ENCODE results near the gene CCDC178.

CCDC178 gene

GRCh38 chr18:32920796-32921787 lies 519.4 kb downstream of the CCDC178 start:
- H3K9me3 ChIP-seq (ENCODE audit: control insufficient read depth, low read length): no peaks in the 10 kb centered on the region
- peak overlapping the region; percentile 73 for H3K27ac ChIP-seq (ENCODE audit: low read depth, low read length, severe bottlenecking)
- H3K36me3 ChIP-seq (ENCODE audit: control insufficient read depth, insufficient read depth, low read length): no peaks in the 10 kb centered on the region
- peaks cover 15% of the 10 kb centered on the region for H3K4me1 ChIP-seq (ENCODE audit: control insufficient read depth, insufficient read depth, low read length, poor library complexity, severe bottlenecking)
- 83 to 90% methylated on average over 2 to 3 of the region's 8 CpGs for WGBS, 2 experiments (ENCODE audit: insufficient coverage in 2 of 2)
- H3K4me3 ChIP-seq (ENCODE audit: extremely low read depth, insufficient read depth, low read length, poor library complexity, severe bottlenecking): no peak overlapping the region

GRCh38 chr18:32919799-32920198 lies 520.7 kb downstream of the CCDC178 start:
- no peaks in the 10 kb centered on the region for H3K9me3 ChIP-seq (ENCODE audit: control insufficient read depth, low read length)
- H3K36me3 ChIP-seq (ENCODE audit: control insufficient read depth, insufficient read depth, low read length): no peaks in the 10 kb centered on the region
- WGBS, 2 experiments (ENCODE audit: insufficient coverage in 2 of 2): 13 to 20% methylated on average over 2 of the region's 2 CpGs
- H3K4me1 ChIP-seq (ENCODE audit: control insufficient read depth, insufficient read depth, low read length, poor library complexity, severe bottlenecking): peaks cover 15% of the 10 kb centered on the region
- H3K27ac ChIP-seq (ENCODE audit: low read depth, low read length, severe bottlenecking): no peak overlapping the region
- no peak overlapping the region for H3K4me3 ChIP-seq (ENCODE audit: extremely low read depth, insufficient read depth, low read length, poor library complexity, severe bottlenecking)

GRCh38 chr18:32918692-32919250 lies 521.8 kb downstream of the CCDC178 start:
- Histone ChIP-seq H3K4me3 (ENCODE audit: extremely low read depth, insufficient read depth, low read length, poor library complexity, severe bottlenecking) (no peak overlapping the region), H3K4me1 (ENCODE audit: control insufficient read depth, insufficient read depth, low read length, poor library complexity, severe bottlenecking) (peaks cover 15% of the 10 kb centered on the region), H3K27ac (ENCODE audit: low read depth, low read length, severe bottlenecking) (no peak overlapping the region), H3K9me3 (ENCODE audit: control insufficient read depth, low read length) (no peaks in the 10 kb centered on the region), H3K36me3 (ENCODE audit: control insufficient read depth, insufficient read depth, low read length) (no peaks in the 10 kb centered on the region)
- WGBS, 2 experiments (ENCODE audit: insufficient coverage in 2 of 2): 84 to 97% methylated on average over 5 of the region's 5 CpGs

- WGBS, 2 experiments (ENCODE audit: insufficient coverage in 2 of 2): no CpG with 5 or more reads among the region's 1 CpG
- Histone ChIP-seq H3K36me3 (ENCODE audit: control insufficient read depth, insufficient read depth, low read length) (no peaks in the 10 kb centered on the region), H3K4me3 (ENCODE audit: extremely low read depth, insufficient read depth, low read length, poor library complexity, severe bottlenecking) (no peak overlapping the region), H3K9me3 (ENCODE audit: control insufficient read depth, low read length) (no peaks in the 10 kb centered on the region), H3K27ac (ENCODE audit: low read depth, low read length, severe bottlenecking) (no peak overlapping the region), H3K4me1 (ENCODE audit: control insufficient read depth, insufficient read depth, low read length, poor library complexity, severe bottlenecking) (peaks cover 2% of the 10 kb centered on the region)
These were observed 525.0 kb downstream of the CCDC178 start for GRCh38 chr18:32915516-32915915.

GRCh38 chr18:32911660-32912284 lies 528.7 kb downstream of the CCDC178 start:
- Histone ChIP-seq H3K4me1 (ENCODE audit: control insufficient read depth, insufficient read depth, low read length, poor library complexity, severe bottlenecking) (no peaks in the 10 kb centered on the region), H3K4me3 (ENCODE audit: extremely low read depth, insufficient read depth, low read length, poor library complexity, severe bottlenecking) (no peak overlapping the region), H3K36me3 (ENCODE audit: control insufficient read depth, insufficient read depth, low read length) (no peaks in the 10 kb centered on the region), H3K27ac (ENCODE audit: low read depth, low read length, severe bottlenecking) (no peak overlapping the region), H3K9me3 (ENCODE audit: control insufficient read depth, low read length) (no peaks in the 10 kb centered on the region)
- 82 to 90% methylated on average over 1 to 2 of the region's 3 CpGs for WGBS, 2 experiments (ENCODE audit: insufficient coverage in 2 of 2)

GRCh38 chr18:32910694-32911296 lies 529.7 kb downstream of the CCDC178 start:
- Histone ChIP-seq H3K36me3 (ENCODE audit: control insufficient read depth, insufficient read depth, low read length) (no peaks in the 10 kb centered on the region), H3K4me1 (ENCODE audit: control insufficient read depth, insufficient read depth, low read length, poor library complexity, severe bottlenecking) (no peaks in the 10 kb centered on the region), H3K4me3 (ENCODE audit: extremely low read depth, insufficient read depth, low read length, poor library complexity, severe bottlenecking) (no peak overlapping the region), H3K27ac (ENCODE audit: low read depth, low read length, severe bottlenecking) (no peak overlapping the region), H3K9me3 (ENCODE audit: control insufficient read depth, low read length) (no peaks in the 10 kb centered on the region)
- WGBS, 2 experiments (ENCODE audit: insufficient coverage in 2 of 2): 100% methylated on average over 2 to 3 of the region's 5 CpGs

- Histone ChIP-seq H3K9me3 (ENCODE audit: control insufficient read depth, low read length) (no peaks in the 10 kb centered on the region), H3K36me3 (ENCODE audit: control insufficient read depth, insufficient read depth, low read length) (no peaks in the 10 kb centered on the region), H3K27ac (ENCODE audit: low read depth, low read length, severe bottlenecking) (no peak overlapping the region), H3K4me1 (ENCODE audit: control insufficient read depth, insufficient read depth, low read length, poor library complexity, severe bottlenecking) (no peaks in the 10 kb centered on the region), H3K4me3 (ENCODE audit: extremely low read depth, insufficient read depth, low read length, poor library complexity, severe bottlenecking) (no peak overlapping the region)
- 83 to 88% methylated on average over 3 of the region's 5 CpGs for WGBS, 2 experiments (ENCODE audit: insufficient coverage in 2 of 2)
These were observed 530.5 kb downstream of the CCDC178 start for GRCh38 chr18:32909798-32910561.

GRCh38 chr18:32908424-32908805 lies 532.1 kb downstream of the CCDC178 start:
- no peaks in the 10 kb centered on the region for H3K4me1 ChIP-seq (ENCODE audit: control insufficient read depth, insufficient read depth, low read length, poor library complexity, severe bottlenecking)
- H3K27ac ChIP-seq (ENCODE audit: low read depth, low read length, severe bottlenecking): no peak overlapping the region
- H3K4me3 ChIP-seq (ENCODE audit: extremely low read depth, insufficient read depth, low read length, poor library complexity, severe bottlenecking): no peak overlapping the region
- H3K36me3 ChIP-seq (ENCODE audit: control insufficient read depth, insufficient read depth, low read length): no peaks in the 10 kb centered on the region
- H3K9me3 ChIP-seq (ENCODE audit: control insufficient read depth, low read length): no peaks in the 10 kb centered on the region
- WGBS, 2 experiments (ENCODE audit: insufficient coverage in 2 of 2): 79 to 85% methylated on average over 5 to 7 of the region's 7 CpGs

- Histone ChIP-seq H3K36me3 (ENCODE audit: control insufficient read depth, insufficient read depth, low read length) (no peaks in the 10 kb centered on the region), H3K27ac (ENCODE audit: low read depth, low read length, severe bottlenecking) (no peak overlapping the region), H3K9me3 (ENCODE audit: control insufficient read depth, low read length) (no peaks in the 10 kb centered on the region), H3K4me3 (ENCODE audit: extremely low read depth, insufficient read depth, low read length, poor library complexity, severe bottlenecking) (no peak overlapping the region), H3K4me1 (ENCODE audit: control insufficient read depth, insufficient read depth, low read length, poor library complexity, severe bottlenecking) (no peaks in the 10 kb centered on the region)
- WGBS, 2 experiments (ENCODE audit: insufficient coverage in 2 of 2): 90 to 94% methylated on average over 9 to 11 of the region's 12 CpGs
These were observed 532.7 kb downstream of the CCDC178 start for GRCh38 chr18:32907648-32908423.

- Histone ChIP-seq H3K4me1 (ENCODE audit: control insufficient read depth, insufficient read depth, low read length, poor library complexity, severe bottlenecking) (no peaks in the 10 kb centered on the region), H3K27ac (ENCODE audit: low read depth, low read length, severe bottlenecking) (no peak overlapping the region), H3K9me3 (ENCODE audit: control insufficient read depth, low read length) (no peaks in the 10 kb centered on the region), H3K4me3 (ENCODE audit: extremely low read depth, insufficient read depth, low read length, poor library complexity, severe bottlenecking) (no peak overlapping the region), H3K36me3 (ENCODE audit: control insufficient read depth, insufficient read depth, low read length) (no peaks in the 10 kb centered on the region)
- 75% methylated on average over 1 of the region's 3 CpGs; no CpG with 5 or more reads in 1 of the 2 experiments for WGBS, 2 experiments (ENCODE audit: insufficient coverage in 2 of 2)
These were observed 533.3 kb downstream of the CCDC178 start for GRCh38 chr18:32907311-32907585.

Measured in mesodermal cell (in vitro differentiated cells).